Measurements from ENCODE around the gene SLC15A2. TPM values are rescaled to one million over a fixed set of nuclear protein-coding genes. Genes with fewer than 3 reads are reported as not detected.

Gene SLC15A2
- total RNA-seq, 1 experiment from 2014 or later, result 33.3 TPM

GRCh38 chr3:121897296-121897695, 3.1 kb downstream of the SLC15A2 start:
- peaks cover 24% of the 10 kb centered on the region for H3K4me1 ChIP-seq (ENCODE audit: insufficient read depth, low read length, poor library complexity, severe bottlenecking)
- no TSS peak for BruUV-seq (replicated peaks)
- ChIA-PET CTCF (no interaction called here), POLR2A (ENCODE audit: low non-redundant PET) (no interaction called here)
- intact Hi-C loops (cut with micrococcal nuclease; ENCODE audit: unreplicated experiment), result no loop called here
- no peaks in the 10 kb centered on the region for H3K9me3 ChIP-seq (ENCODE audit: low read depth, low read length, poor library complexity, severe bottlenecking)
- H3K4me3 ChIP-seq (ENCODE audit: low read depth, low read length, poor library complexity, severe bottlenecking), result no peak overlapping the region
- no peaks in the 10 kb centered on the region for H3K27me3 ChIP-seq (replicated peaks; ENCODE audit: insufficient read depth, low read depth, low read length, poor library complexity)
- TF ChIP-seq, protein P1, sequence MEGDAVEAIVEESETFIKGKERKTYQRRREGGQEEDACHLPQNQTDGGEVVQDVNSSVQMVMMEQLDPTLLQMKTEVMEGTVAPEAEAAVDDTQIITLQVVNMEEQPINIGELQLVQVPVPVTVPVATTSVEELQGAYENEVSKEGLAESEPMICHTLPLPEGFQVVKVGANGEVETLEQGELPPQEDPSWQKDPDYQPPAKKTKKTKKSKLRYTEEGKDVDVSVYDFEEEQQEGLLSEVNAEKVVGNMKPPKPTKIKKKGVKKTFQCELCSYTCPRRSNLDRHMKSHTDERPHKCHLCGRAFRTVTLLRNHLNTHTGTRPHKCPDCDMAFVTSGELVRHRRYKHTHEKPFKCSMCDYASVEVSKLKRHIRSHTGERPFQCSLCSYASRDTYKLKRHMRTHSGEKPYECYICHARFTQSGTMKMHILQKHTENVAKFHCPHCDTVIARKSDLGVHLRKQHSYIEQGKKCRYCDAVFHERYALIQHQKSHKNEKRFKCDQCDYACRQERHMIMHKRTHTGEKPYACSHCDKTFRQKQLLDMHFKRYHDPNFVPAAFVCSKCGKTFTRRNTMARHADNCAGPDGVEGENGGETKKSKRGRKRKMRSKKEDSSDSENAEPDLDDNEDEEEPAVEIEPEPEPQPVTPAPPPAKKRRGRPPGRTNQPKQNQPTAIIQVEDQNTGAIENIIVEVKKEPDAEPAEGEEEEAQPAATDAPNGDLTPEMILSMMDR (conservative IDR thresholded peaks at IDR 0.05; ENCODE audit: low read depth, low read length), result no peak
- no peak for TF ChIP-seq EZH2 (IDR thresholded peaks at IDR 0.05; ENCODE audit: borderline replicate concordance, low read depth, low read length, poor library complexity, severe bottlenecking)
- no peak overlapping the region for H3K27ac ChIP-seq (ENCODE audit: low read depth, low read length, poor library complexity, severe bottlenecking)
- no peaks in the 10 kb centered on the region for H3K36me3 ChIP-seq (ENCODE audit: insufficient read depth, low read length, poor library complexity, severe bottlenecking)
- no peak for DNase-seq (ENCODE audit: low spot score)

GRCh38 chr3:121913305-121913990, 19.2 kb downstream of the SLC15A2 start:
- Histone ChIP-seq H3K4me3 (ENCODE audit: low read depth, low read length, poor library complexity, severe bottlenecking) (no peak overlapping the region), H3K27me3 (replicated peaks; ENCODE audit: insufficient read depth, low read depth, low read length, poor library complexity) (no peaks in the 10 kb centered on the region), H3K9me3 (ENCODE audit: low read depth, low read length, poor library complexity, severe bottlenecking) (no peaks in the 10 kb centered on the region), H3K4me1 (ENCODE audit: insufficient read depth, low read length, poor library complexity, severe bottlenecking) (no peaks in the 10 kb centered on the region), H3K36me3 (ENCODE audit: insufficient read depth, low read length, poor library complexity, severe bottlenecking) (no peaks in the 10 kb centered on the region), H3K27ac (ENCODE audit: low read depth, low read length, poor library complexity, severe bottlenecking) (no peak overlapping the region)
- ChIA-PET POLR2A (ENCODE audit: low non-redundant PET) (no interaction called here), CTCF (no interaction called here)
- BruUV-seq (replicated peaks), result no TSS peak
- intact Hi-C loops (cut with micrococcal nuclease; ENCODE audit: unreplicated experiment), result no loop called here
- no peak for DNase-seq (ENCODE audit: low spot score)
- TF ChIP-seq EZH2 (IDR thresholded peaks at IDR 0.05; ENCODE audit: borderline replicate concordance, low read depth, low read length, poor library complexity, severe bottlenecking), result no peak
- TF ChIP-seq, protein P1 (conservative IDR thresholded peaks at IDR 0.05; ENCODE audit: low read depth, low read length), result no peak

DNA sequence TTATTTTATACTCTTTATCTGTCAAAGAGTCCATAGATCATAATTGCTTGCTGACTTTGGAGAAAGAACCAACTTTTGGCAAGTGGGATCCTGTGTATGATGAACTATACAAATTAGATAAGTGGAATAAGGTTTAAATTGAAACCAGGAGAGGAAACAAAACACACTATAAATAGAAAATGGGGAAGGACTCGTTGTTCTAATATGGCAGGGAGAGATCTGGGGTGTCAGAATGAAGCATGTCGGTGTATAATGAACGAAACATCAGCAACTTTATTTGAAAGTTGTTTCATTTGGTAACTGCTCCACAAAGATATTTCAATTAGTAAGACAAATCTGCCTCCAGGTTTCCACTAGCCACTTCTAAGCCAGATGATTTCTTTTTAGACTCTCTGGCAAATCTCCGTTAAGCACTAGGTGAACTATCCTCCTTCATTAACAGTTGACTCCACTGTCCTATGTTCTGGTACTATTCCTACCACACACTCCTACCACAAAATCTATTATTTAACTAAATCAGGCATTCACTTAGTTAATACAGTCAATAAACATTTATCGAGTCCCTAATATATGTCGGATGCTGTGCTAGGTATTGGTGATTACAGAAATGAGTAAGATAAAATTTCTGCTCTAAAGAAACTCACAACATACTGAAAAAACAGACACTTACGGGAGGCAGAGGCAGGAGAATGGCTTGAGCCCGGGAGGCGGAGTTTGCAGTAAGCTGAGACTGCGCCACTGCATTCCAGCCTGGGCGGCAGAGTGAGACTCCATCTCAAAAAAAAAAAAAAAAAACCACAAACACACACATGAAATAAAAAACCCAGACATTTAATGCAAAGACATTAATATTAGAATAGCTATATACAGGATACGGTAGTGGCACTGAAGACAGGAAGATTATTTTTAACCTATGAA, 20.1 kb downstream of the SLC15A2 start:
- intact Hi-C loops (cut with micrococcal nuclease; ENCODE audit: unreplicated experiment), result no loop called here

More for the DNA sequence above, 20.1 kb downstream of the SLC15A2 start:
- no peak for DNase-seq (ENCODE audit: low spot score)
- POLR2A ChIA-PET (ENCODE audit: low non-redundant PET), result no interaction called here
- H3K36me3 ChIP-seq (ENCODE audit: insufficient read depth, low read length, poor library complexity, severe bottlenecking), result no peaks in the 10 kb centered on the region
- no peak for TF ChIP-seq EZH2 (IDR thresholded peaks at IDR 0.05; ENCODE audit: borderline replicate concordance, low read depth, low read length, poor library complexity, severe bottlenecking)
- TF ChIP-seq, protein P1 (conservative IDR thresholded peaks at IDR 0.05; ENCODE audit: low read depth, low read length), result no peak
- no peak overlapping the region for H3K4me3 ChIP-seq (ENCODE audit: low read depth, low read length, poor library complexity, severe bottlenecking)
- CTCF ChIA-PET, result no interaction called here
- H3K4me1 ChIP-seq (ENCODE audit: insufficient read depth, low read length, poor library complexity, severe bottlenecking), result no peaks in the 10 kb centered on the region
- H3K27ac ChIP-seq (ENCODE audit: low read depth, low read length, poor library complexity, severe bottlenecking), result no peak overlapping the region
- BruUV-seq (replicated peaks), result no TSS peak
- H3K27me3 ChIP-seq (replicated peaks; ENCODE audit: insufficient read depth, low read depth, low read length, poor library complexity), result no peaks in the 10 kb centered on the region
- no peaks in the 10 kb centered on the region for H3K9me3 ChIP-seq (ENCODE audit: low read depth, low read length, poor library complexity, severe bottlenecking)

Measured in A673 (cell line).